ENCODE results near the gene C10orf67.

C10orf67 gene

DNA sequence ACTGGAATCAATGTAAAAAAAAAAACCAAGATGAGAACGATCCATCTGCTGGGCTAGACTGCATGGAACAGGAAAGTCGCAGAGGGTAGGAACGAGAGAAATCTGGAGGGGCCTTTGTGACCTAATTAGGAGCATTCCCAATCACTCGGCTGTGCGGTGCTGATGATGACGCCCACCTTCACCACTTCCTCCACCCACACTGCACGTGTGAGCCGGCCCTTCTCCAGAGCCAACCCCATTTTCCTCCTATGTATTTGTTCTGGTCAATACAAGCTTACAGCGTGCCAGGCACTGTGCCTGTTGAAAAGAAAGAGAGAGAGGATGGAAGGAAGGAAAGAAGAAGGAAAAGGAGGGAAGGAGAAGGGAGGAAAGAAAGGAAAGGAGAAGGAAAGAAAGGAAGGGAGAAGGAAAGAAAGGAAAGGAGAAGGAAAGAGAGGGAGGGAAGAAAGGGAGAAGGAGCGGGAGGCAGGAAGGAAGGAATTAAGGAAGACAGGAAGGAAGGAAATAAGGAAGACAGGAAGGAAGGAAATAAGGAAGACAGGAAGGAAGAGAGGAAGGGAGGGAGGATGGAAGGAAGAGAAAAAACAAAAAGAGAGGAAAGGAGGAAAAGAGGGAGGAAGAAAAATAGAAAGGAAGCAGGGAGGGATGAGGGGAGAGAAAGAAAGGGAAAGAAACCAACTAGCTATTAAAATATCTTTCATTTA, 188.0 kb downstream of the C10orf67 start:
- H3K27ac ChIP-seq (ENCODE audit: low read depth, low read length): no peak overlapping the region
- no peaks in the 10 kb centered on the region for H3K36me3 ChIP-seq (ENCODE audit: control insufficient read depth in 5 of 5, insufficient read depth in 5 of 5, low read length in 5 of 5)
- peaks cover 0 to 5% (median 3%) of the 10 kb centered on the region in 5 donors for H3K4me1 ChIP-seq (ENCODE audit: control insufficient read depth in 5 of 5, insufficient read depth in 5 of 5, low read length in 5 of 5)
- peaks cover 0 to 15% (median 6%) of the 10 kb centered on the region in 5 donors for H3K27me3 ChIP-seq (ENCODE audit: control insufficient read depth in 5 of 5, insufficient read depth in 4 of 5, low read length in 5 of 5)
- no peak overlapping the region for H3K4me3 ChIP-seq (ENCODE audit: low read depth in 1 of 5, low read length in 5 of 5)
- H3K9me3 ChIP-seq (ENCODE audit: control insufficient read depth in 5 of 5, low read length in 5 of 5): no peaks in the 10 kb centered on the region
- no peak overlapping the region for H3K9ac ChIP-seq (ENCODE audit: low read length in 5 of 5)

- H3K27ac ChIP-seq (ENCODE audit: low read depth, low read length): no peak overlapping the region
- no peak overlapping the region for H3K4me3 ChIP-seq (ENCODE audit: low read depth in 1 of 5, low read length in 5 of 5)
- no peak overlapping the region for H3K9ac ChIP-seq (ENCODE audit: low read length in 5 of 5)
- H3K27me3 ChIP-seq (ENCODE audit: control insufficient read depth in 5 of 5, insufficient read depth in 4 of 5, low read length in 5 of 5): peaks cover 0 to 15% (median 6%) of the 10 kb centered on the region in 5 donors
- peaks cover 0 to 5% (median 3%) of the 10 kb centered on the region in 5 donors for H3K4me1 ChIP-seq (ENCODE audit: control insufficient read depth in 5 of 5, insufficient read depth in 5 of 5, low read length in 5 of 5)
- no peaks in the 10 kb centered on the region for H3K36me3 ChIP-seq (ENCODE audit: control insufficient read depth in 5 of 5, insufficient read depth in 5 of 5, low read length in 5 of 5)
- H3K9me3 ChIP-seq (ENCODE audit: control insufficient read depth in 5 of 5, low read length in 5 of 5): no peaks in the 10 kb centered on the region
Measured at GRCh38 chr10:23155169-23155568, 189.4 kb downstream of the C10orf67 start.

Measured in subcutaneous abdominal adipose tissue (tissue), 5 donors.